Measurements from ENCODE around the gene DPEP3. TPM values are rescaled to one million over a fixed set of nuclear protein-coding genes. Genes with fewer than 3 reads are reported as not detected.
"Not testable (repeated sequence)": the region's sequence is repeated elsewhere in the genome, so short reads cannot be mapped to it uniquely, and the experiment has no call there.

Gene DPEP3
- total RNA-seq, 1 donor from 2014 or later = not detected

DNA sequence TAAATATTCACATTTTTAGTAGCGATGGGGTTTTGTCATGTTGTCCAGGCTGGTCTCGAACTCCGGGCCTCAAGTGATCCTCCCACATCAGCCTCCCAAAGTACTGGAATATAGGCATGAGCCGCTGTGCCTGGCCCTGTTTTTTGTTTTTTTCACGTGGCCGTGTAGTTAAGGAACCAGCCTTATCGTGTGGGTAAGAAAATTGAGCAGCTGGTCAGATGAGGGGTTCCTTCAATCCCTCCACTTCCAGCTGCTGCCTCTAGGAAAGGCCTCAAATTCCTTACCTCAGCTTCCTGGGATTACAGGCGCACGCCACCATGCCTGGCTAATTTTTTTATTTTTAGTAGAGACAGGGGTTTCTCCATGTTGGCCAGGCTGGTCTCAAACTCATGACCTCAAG is 24.9 kb upstream of the DPEP3 start:
- Mint-ChIP-seq H3K27ac (no peak overlapping the region), H3K9me3 (no peaks in the 10 kb centered on the region), H3K36me3 (no peaks in the 10 kb centered on the region), H3K4me3 (no peak overlapping the region), H3K27me3 (ENCODE audit: low read depth) (peaks cover 1% of the 10 kb centered on the region), H3K4me1 (no peaks in the 10 kb centered on the region)
- DNase-seq (ENCODE audit: low spot score in 2 of 2, unreplicated experiment in 2 of 2) = no peak
- TF ChIP-seq, protein P1, sequence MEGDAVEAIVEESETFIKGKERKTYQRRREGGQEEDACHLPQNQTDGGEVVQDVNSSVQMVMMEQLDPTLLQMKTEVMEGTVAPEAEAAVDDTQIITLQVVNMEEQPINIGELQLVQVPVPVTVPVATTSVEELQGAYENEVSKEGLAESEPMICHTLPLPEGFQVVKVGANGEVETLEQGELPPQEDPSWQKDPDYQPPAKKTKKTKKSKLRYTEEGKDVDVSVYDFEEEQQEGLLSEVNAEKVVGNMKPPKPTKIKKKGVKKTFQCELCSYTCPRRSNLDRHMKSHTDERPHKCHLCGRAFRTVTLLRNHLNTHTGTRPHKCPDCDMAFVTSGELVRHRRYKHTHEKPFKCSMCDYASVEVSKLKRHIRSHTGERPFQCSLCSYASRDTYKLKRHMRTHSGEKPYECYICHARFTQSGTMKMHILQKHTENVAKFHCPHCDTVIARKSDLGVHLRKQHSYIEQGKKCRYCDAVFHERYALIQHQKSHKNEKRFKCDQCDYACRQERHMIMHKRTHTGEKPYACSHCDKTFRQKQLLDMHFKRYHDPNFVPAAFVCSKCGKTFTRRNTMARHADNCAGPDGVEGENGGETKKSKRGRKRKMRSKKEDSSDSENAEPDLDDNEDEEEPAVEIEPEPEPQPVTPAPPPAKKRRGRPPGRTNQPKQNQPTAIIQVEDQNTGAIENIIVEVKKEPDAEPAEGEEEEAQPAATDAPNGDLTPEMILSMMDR (IDR thresholded peaks at IDR 0.05; ENCODE audit: unreplicated experiment) = no peak

DNA sequence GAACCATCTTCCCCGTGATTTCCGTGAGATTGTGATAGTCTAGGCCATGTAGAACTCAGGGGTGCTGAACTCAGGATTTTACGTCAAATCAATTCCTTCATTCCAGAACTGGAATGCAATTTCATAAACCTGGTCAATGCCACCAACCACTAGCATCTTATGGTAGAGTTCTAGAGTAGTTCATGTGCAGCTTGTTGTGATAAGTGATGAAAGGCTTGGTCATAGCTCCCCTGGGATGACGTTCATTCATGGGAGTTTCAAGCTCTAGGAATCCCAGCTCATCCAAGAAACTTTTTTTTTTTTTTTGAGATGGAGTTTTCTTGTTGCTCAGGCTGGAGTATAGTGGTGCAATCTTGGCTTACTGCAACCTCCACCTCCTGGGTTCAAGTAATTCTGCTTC is 22.7 kb upstream of the DPEP3 start:
- Mint-ChIP-seq H3K36me3 (no peaks in the 10 kb centered on the region), H3K9me3 (no peaks in the 10 kb centered on the region), H3K4me1 (no peaks in the 10 kb centered on the region), H3K4me3 (no peak overlapping the region), H3K27ac (no peak overlapping the region), H3K27me3 (ENCODE audit: low read depth) (no peaks in the 10 kb centered on the region)
- no peak for DNase-seq (ENCODE audit: low spot score in 2 of 2, unreplicated experiment in 2 of 2)
- TF ChIP-seq, protein P1 (IDR thresholded peaks at IDR 0.05; ENCODE audit: unreplicated experiment) = no peak

DNA sequence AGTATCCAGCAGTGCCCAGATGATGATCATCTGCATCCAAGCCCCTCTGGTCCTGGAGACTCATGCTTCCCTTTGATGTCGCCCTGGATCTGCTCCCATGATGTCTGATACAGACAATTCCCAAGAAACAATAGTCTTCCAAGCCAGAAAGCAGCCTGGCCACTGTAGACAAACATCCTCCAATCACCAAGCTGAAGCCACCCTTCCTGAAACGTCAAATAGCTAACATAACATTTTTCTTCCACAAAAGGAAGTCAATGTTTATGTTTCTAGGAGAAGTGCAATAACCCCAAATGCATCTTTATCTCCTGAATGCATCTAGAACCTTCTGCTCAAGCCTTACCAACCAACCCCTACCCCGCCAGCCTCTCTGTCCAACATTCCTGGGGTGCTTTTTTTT is 20.2 kb upstream of the DPEP3 start:
- no peaks in the 10 kb centered on the region for H3K4me1 Mint-ChIP-seq
- no peaks in the 10 kb centered on the region for H3K9me3 Mint-ChIP-seq
- no peaks in the 10 kb centered on the region for H3K36me3 Mint-ChIP-seq
- TF ChIP-seq, protein P1 (IDR thresholded peaks at IDR 0.05; ENCODE audit: unreplicated experiment) = no peak
- no peak for DNase-seq (ENCODE audit: low spot score in 2 of 2, unreplicated experiment in 2 of 2)
- H3K27ac Mint-ChIP-seq = no peak overlapping the region
- H3K4me3 Mint-ChIP-seq = no peak overlapping the region
- H3K27me3 Mint-ChIP-seq (ENCODE audit: low read depth) = no peaks in the 10 kb centered on the region

DNA sequence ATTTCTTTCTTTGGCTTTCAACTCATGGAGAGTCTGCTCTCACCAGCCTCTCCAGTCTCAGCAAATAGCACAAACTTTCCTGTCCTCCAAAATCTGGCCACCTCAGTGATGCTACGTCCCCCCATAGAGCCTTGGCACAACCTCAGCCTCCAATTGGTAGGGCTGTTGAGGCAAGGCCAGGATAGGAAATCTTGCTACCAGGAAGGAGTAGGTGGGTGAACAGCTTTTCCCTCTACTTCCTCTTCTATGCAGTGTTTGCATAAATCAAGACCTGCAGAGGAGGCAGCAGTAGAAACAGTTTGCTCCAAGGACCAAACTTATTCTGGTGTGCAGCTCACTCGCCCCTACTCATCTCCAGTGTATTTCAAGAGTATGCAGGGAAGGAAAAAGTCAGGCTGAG is 19.7 kb upstream of the DPEP3 start:
- Mint-ChIP-seq H3K4me3 (no peak overlapping the region), H3K9me3 (no peaks in the 10 kb centered on the region), H3K36me3 (no peaks in the 10 kb centered on the region), H3K27ac (no peak overlapping the region), H3K27me3 (ENCODE audit: low read depth) (no peaks in the 10 kb centered on the region), H3K4me1 (no peaks in the 10 kb centered on the region)
- DNase-seq (ENCODE audit: low spot score in 2 of 2, unreplicated experiment in 2 of 2) = no peak
- TF ChIP-seq, protein P1 (IDR thresholded peaks at IDR 0.05; ENCODE audit: unreplicated experiment) = no peak

DNA sequence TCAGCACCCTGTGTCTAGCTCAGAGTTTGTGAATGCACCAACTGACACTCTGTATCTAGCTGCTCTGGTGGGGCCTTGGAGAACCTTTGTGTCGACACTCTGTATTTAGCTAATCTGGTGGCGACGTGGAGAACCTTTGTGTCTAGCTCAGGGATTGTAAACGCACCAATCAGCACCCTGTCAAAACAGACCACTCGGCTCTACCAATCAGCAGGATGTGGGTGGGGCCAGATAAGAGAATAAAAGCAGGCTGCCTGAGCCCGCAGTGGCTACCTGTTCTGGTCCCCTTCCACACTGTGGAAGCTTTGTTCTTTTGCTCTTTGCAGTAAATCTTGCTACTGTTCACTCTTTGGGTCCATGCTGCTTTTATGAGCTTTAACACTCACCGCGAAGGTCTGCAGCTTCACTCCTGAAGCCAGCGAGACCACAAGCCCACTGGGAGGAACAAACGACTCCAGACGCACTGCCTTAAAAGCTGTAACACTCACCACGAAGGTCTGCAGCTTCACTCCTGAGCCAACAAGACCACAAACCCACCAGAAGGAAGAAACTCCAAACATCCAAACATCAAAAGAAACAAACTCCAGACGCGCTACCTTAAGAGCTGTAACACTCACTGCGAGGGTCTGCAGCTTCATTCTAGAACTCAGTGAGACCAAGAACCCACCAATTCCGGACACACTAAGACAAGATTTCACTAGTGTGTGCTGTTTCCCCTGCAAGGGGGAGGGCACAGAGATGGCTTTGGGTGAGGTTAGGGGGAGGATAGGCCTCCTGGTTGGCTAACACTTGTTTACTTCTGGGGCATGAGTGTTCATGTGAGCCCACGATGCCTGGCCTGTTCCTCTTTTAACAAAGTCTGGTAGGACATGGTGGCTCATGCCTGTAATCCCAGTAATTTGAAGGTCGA is 18.7 kb upstream of the DPEP3 start, which contains the start of gene DPEP2:
Gene DPEP2 (minus strand): TSS at position 706 of the 910 bp plus-strand sequence. CDS start 6,272 bp downstream, outside the sequence.
- not testable (repeated sequence) for DNase-seq (ENCODE audit: low spot score in 2 of 2, unreplicated experiment in 2 of 2); H3K4me1 Mint-ChIP-seq; H3K36me3 Mint-ChIP-seq; H3K27me3 Mint-ChIP-seq (ENCODE audit: low read depth); H3K27ac Mint-ChIP-seq; H3K4me3 Mint-ChIP-seq; H3K9me3 Mint-ChIP-seq

DNA sequence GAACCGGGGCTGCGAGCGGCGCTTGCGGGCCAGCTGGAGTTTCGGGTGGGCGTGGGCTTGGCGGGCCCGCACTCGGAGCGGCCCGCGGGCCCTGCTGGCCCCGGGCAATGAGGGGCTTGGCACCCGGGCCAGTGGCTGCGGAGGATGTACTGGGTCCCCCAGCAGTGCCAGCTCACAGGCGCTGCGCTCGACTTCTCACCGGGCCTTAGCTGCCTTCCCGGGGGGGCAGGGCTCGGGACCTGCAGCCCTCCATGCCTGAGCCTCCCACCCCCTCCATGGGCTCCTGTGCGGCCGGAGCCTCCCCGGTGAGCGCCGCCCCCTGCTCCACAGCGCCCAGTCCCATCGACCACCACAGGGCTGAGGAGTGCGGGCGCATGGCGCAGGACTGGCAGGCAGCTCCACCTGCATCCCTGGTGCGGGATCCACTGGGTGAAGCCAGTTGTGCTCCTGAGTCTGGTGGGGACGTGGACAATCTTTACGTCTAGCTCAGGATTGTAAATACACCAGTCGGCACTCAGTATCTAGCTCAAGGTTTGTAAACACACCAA is 18.0 kb upstream of the DPEP3 start:
- not testable (repeated sequence) for H3K36me3 Mint-ChIP-seq; H3K27me3 Mint-ChIP-seq (ENCODE audit: low read depth); H3K4me1 Mint-ChIP-seq; H3K4me3 Mint-ChIP-seq; H3K27ac Mint-ChIP-seq; H3K9me3 Mint-ChIP-seq; DNase-seq (ENCODE audit: low spot score in 2 of 2, unreplicated experiment in 2 of 2)
